OCI-LY3 (cell line): ENCODE data around the gene ARHGAP4.

Source experiments
- H2AFZ ChIP-seq: fragments of 200-600, 300-600 bp; shearing (Covaris generic); 2 replicates; pipeline ENCODE4 v1.6.0; 2014; ENCODE audit warnings: antibody characterized with exemption, low read depth, low read length
- H3K27ac ChIP-seq: fragments of 200-600, 300-600 bp; sonication (generic); 2 replicates; pipeline ENCODE4 v1.5.1; 2014; ENCODE audit warnings: mild to moderate bottlenecking, low read length, moderate library complexity, mixed read lengths
- H3K27me3 ChIP-seq: fragments of 200-600, 300-600 bp; sonication (generic); 2 replicates; pipeline ENCODE4 v1.6.1; 2014; ENCODE audit warnings: low read depth, low read length, mixed read lengths
- H3K36me3 ChIP-seq: fragments of 200-600, 300-600 bp; sonication (generic); replicated peaks from 2 replicates; pipeline ENCODE3; 2014; ENCODE audit warnings: low read depth, low read length, mixed read lengths
- H3K4me1 ChIP-seq: fragments of 300-600, 200-600 bp; sonication (generic); 2 replicates; pipeline ENCODE4 v1.6.1; 2014; ENCODE audit warnings: low read length, mixed read lengths
- H3K4me2 ChIP-seq: fragments of 200-600, 300-600 bp; sonication (generic); 2 replicates; pipeline ENCODE4 v1.6.1; 2014; ENCODE audit warnings: low read length, mixed read lengths
- H3K4me3 ChIP-seq: fragments of 300-600, 200-600 bp; sonication (generic); 2 replicates; pipeline ENCODE4 v1.5.1; 2014; ENCODE audit warnings: antibody characterized with exemption, mild to moderate bottlenecking, low read length, moderate library complexity
- H3K79me2 ChIP-seq: fragments of 300-600, 200-600 bp; shearing (Covaris generic); 2 replicates; pipeline ENCODE4 v1.6.1; 2014; ENCODE audit warnings: mild to moderate bottlenecking, low read length, mixed read lengths
- H3K9ac ChIP-seq: fragments of 300-600, 200-600 bp; shearing (Covaris generic); 2 replicates; pipeline ENCODE4 v1.6.0; 2014; ENCODE audit warnings: mild to moderate bottlenecking, low read length, moderate library complexity
- H3K9me3 ChIP-seq: fragments of 200-600, 300-600 bp; shearing (Covaris generic); 2 replicates; pipeline ENCODE4 v1.6.1; 2014; ENCODE audit warnings: low read length, mixed read lengths; ENCODE audit not compliant: insufficient read depth
- H4K20me1 ChIP-seq: fragments of 200-600, 300-600 bp; sonication (generic); 2 replicates; pipeline ENCODE4 v1.6.1; 2016; ENCODE audit warnings: low read length, mixed read lengths; ENCODE audit not compliant: insufficient read depth
- EZH2phosphoT487 ChIP-seq: fragments of 200-600 bp; shearing (Covaris generic); IDR thresholded peaks from 2 replicates; pipeline ENCODE4 v1.6.1; 2018; ENCODE audit warnings: antibody characterized with exemption, mixed run types, low read depth
- TF ChIP-seq, protein P1 (sequence below): fragments of 200-600, 300-600 bp; sonication (generic); IDR thresholded peaks from 2 replicates; pipeline ENCODE4 v1.5.1; 2014; ENCODE audit warnings: antibody characterized with exemption, low read length, low read depth

The ARHGAP4 gene

DNA sequence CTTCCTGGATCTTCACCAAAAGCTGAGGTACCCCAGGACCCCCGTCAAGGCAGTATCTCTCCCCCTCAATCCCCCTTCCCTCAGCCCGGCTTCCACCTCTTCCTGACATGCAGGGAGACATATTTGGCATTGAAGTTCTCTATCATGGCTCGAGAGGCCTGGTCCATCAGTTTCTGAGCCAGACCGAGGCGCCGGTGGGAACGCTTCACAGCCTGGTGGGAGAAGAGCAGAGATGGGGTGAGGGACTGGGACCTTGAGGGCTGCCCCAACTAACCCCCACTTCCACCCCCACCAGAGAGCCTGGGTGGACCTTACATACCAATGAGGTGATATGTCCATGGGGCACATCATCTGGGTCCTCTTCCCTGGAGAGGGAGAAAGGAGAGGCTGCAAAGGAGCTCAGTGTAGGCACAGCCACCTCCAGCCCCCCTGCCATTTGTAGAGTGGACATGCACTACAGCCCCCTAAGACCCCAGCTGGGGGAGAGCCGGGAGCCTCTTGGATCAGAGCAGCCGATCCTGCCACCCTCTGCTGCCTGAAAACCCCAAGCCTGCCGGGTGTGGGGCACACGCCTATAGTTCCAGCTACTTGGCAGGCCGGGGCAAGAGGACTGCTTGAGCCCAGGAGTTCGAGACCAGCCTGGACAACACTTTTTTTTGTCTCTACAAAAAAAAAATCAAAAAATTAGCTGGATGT, 6.3 kb upstream of the ARHGAP4 start:
- no peaks in the 10 kb centered on the region for H3K9me3 ChIP-seq
- H4K20me1 ChIP-seq = no peaks in the 10 kb centered on the region
- no peak overlapping the region for H3K9ac ChIP-seq
- no peaks in the 10 kb centered on the region for H3K27me3 ChIP-seq
- peaks cover 45% of the 10 kb centered on the region for H3K79me2 ChIP-seq
- no peak overlapping the region for H3K4me3 ChIP-seq
- H3K4me1 ChIP-seq = peaks cover 15% of the 10 kb centered on the region
- TF ChIP-seq, protein P1, sequence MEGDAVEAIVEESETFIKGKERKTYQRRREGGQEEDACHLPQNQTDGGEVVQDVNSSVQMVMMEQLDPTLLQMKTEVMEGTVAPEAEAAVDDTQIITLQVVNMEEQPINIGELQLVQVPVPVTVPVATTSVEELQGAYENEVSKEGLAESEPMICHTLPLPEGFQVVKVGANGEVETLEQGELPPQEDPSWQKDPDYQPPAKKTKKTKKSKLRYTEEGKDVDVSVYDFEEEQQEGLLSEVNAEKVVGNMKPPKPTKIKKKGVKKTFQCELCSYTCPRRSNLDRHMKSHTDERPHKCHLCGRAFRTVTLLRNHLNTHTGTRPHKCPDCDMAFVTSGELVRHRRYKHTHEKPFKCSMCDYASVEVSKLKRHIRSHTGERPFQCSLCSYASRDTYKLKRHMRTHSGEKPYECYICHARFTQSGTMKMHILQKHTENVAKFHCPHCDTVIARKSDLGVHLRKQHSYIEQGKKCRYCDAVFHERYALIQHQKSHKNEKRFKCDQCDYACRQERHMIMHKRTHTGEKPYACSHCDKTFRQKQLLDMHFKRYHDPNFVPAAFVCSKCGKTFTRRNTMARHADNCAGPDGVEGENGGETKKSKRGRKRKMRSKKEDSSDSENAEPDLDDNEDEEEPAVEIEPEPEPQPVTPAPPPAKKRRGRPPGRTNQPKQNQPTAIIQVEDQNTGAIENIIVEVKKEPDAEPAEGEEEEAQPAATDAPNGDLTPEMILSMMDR = no peak
- TF ChIP-seq EZH2phosphoT487 = no peak
- no peak overlapping the region for H3K27ac ChIP-seq
- peaks cover 3% of the 10 kb centered on the region for H3K36me3 ChIP-seq
- H2AFZ ChIP-seq = no peak overlapping the region
- H3K4me2 ChIP-seq = no peak overlapping the region

DNA sequence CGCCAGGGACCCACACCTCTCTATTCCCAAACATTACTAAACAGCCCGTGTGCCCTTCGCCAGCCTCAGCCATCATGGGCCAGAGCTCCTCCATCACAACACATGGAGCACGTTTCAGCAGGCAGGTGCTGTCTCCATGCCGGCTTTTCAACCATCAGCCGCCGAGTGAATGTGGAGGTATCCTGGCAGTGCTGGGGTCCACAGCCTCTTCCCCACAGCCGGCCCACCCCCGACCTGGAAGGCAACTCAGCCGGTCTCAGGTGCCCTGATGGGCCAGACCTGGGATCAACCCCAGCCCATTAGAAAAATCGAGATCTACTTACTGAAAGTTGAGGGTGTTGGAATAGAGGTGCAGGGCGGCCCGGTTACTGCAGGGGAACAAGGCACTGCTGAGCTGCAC, 5.7 kb upstream of the ARHGAP4 start:
- H3K9me3 ChIP-seq = no peaks in the 10 kb centered on the region
- H3K27ac ChIP-seq = no peak overlapping the region
- peaks cover 3% of the 10 kb centered on the region for H3K36me3 ChIP-seq
- no peak overlapping the region for H3K4me3 ChIP-seq
- TF ChIP-seq, protein P1 = no peak
- no peak for TF ChIP-seq EZH2phosphoT487
- no peak overlapping the region for H2AFZ ChIP-seq
- H3K4me1 ChIP-seq = peaks cover 15% of the 10 kb centered on the region
- peaks cover 47% of the 10 kb centered on the region for H3K79me2 ChIP-seq
- no peak overlapping the region for H3K9ac ChIP-seq
- no peaks in the 10 kb centered on the region for H4K20me1 ChIP-seq
- H3K27me3 ChIP-seq = no peaks in the 10 kb centered on the region
- no peak overlapping the region for H3K4me2 ChIP-seq

DNA sequence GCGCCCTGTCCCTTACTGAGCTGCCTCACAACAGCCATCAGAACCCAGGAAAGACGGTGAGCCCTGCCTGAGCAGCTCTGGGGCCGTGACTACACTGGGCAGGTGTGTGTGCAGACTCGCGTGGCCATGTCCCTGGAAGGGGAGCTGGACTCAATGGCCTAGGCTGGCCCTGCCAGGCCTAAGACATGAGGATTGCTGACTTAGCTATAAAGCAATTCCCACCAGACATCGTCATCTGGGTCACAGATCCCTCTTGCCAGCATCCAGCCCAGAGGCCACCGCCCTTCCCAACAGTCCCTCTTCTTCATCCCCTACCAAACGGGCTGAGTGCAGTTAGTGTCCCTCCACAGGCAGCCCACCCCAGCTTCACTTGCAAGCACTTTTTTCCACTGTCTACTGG, 5.1 kb upstream of the ARHGAP4 start:
- no peaks in the 10 kb centered on the region for H3K9me3 ChIP-seq
- H2AFZ ChIP-seq = no peak overlapping the region
- H4K20me1 ChIP-seq = no peaks in the 10 kb centered on the region
- H3K4me3 ChIP-seq = no peak overlapping the region
- peaks cover 17% of the 10 kb centered on the region for H3K4me1 ChIP-seq
- TF ChIP-seq, protein P1 = no peak
- H3K27me3 ChIP-seq = no peaks in the 10 kb centered on the region
- H3K9ac ChIP-seq = no peak overlapping the region
- H3K79me2 ChIP-seq = peaks cover 47% of the 10 kb centered on the region
- no peak overlapping the region for H3K27ac ChIP-seq
- H3K4me2 ChIP-seq = no peak overlapping the region
- H3K36me3 ChIP-seq = peaks cover 3% of the 10 kb centered on the region

DNA sequence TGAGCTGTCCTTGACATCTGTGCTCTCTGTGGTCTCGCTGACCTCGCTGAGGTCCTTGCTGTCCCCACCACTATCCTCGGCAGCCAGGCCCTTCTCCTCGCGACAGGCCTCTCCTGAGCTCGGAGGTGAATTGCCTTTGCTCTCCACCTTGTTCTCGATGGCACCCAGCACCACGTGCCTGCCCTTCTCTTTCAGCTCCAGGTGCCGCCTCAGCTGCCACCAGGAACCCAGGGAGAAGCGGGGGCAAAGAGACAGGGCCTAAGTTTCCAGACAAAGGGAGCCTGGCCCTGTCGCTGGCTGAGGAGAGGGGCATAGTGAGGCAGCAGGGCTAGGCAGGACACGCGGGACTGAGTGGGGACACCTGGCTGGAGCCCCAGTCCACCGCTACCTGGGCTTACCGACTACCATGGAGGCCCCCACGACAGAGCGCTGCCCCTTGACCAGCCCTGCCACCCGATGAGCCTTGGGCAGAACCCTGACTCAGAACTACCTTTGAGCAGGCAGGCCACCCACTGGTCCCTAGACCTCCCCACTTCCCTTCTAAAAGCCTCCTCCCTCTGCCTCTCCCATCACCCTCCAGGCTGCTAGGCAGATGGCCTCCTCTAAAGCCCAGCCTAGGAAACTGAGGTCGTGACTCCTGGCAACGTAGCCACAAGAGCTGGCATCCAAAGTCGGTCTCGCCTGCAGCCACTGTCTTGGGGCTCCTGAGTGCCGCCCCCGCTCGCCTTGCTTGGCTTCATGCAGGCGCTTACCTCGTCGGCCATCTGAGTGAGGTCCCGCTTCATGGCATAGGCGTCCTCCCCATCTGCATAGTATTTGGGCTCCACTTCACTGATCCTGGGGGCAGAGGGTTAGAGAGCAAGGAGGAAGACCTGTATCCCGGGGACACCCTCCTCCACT, 4.2 kb upstream of the ARHGAP4 start:
- H4K20me1 ChIP-seq = no peaks in the 10 kb centered on the region
- peaks cover 52% of the 10 kb centered on the region for H3K79me2 ChIP-seq
- H3K9me3 ChIP-seq = no peaks in the 10 kb centered on the region
- H3K4me3 ChIP-seq = no peak overlapping the region
- H3K4me1 ChIP-seq = peaks cover 17% of the 10 kb centered on the region
- no peak overlapping the region for H2AFZ ChIP-seq
- H3K4me2 ChIP-seq = no peak overlapping the region
- H3K27ac ChIP-seq = no peak overlapping the region
- no peaks in the 10 kb centered on the region for H3K27me3 ChIP-seq
- H3K36me3 ChIP-seq = peaks cover 7% of the 10 kb centered on the region
- H3K9ac ChIP-seq = no peak overlapping the region
- TF ChIP-seq, protein P1 = no peak
- TF ChIP-seq EZH2phosphoT487 = no peak
